Heart left ventricle (tissue), 16 donors: Measurements from ENCODE around the gene GGCX. TPM values are rescaled to one million over a fixed set of nuclear protein-coding genes. Genes with fewer than 3 reads are reported as not detected.

Experiments
- ATAC-seq, 4 donors: fragments of 200-7000 bp; cut with Tn5 transposase; one replicate each; pipeline ENCODE4 v1.9.1; 2020 to 2022; ENCODE audit warnings: moderate library complexity in 4 of 4, mild to moderate bottlenecking in 3 of 4, moderate number of reproducible peaks in 1 of 4
- DNase-seq, 5 donors: peaks; one replicate each; pipeline ENCODE4 v3.0.0-alpha.2; 2020
- H3K27ac ChIP-seq, 12 donors: fragments of 200-600 bp; sonication (generic) in 4 of 12; one replicate each; pipeline versions ENCODE4 v1.5.0 to v1.8.0; 2016 to 2022; ENCODE audit warnings: mild to moderate bottlenecking in 2 of 12
- H3K27me3 ChIP-seq, 9 donors: fragments of 200-600 bp; sonication (generic) in 2 of 9; one replicate each; pipeline versions ENCODE4 v1.5.1 to v1.8.0; 2016 to 2022; ENCODE audit warnings: mild to moderate bottlenecking in 3 of 9
- H3K36me3 ChIP-seq, 9 donors: fragments of 200-600 bp; sonication (generic) in 2 of 9; one replicate each; pipeline versions ENCODE4 v1.5.0 to v1.8.0; 2018 to 2022; ENCODE audit warnings: mild to moderate bottlenecking in 2 of 9
- H3K4me1 ChIP-seq, 12 donors: fragments of 200-600 bp; sonication (generic) in 4 of 12; one replicate each; pipeline versions ENCODE4 v1.5.0 to v1.8.0; 2016 to 2022; ENCODE audit warnings: mild to moderate bottlenecking in 3 of 12
- H3K4me3 ChIP-seq, 12 donors: fragments of 200-600 bp; sonication (generic) in 4 of 12; one replicate each; pipeline versions ENCODE4 v1.5.0 to v1.8.0; 2017 to 2022; ENCODE audit warnings: mild to moderate bottlenecking in 9 of 12, moderate library complexity in 4 of 12
- H3K9me3 ChIP-seq, 12 donors: fragments of 200-600 bp; sonication (generic) in 4 of 12; one replicate each; pipeline versions ENCODE4 v1.5.0 to v1.8.0; 2016 to 2022; ENCODE audit warnings: mild to moderate bottlenecking in 1 of 12
- CTCF ChIP-seq, 12 donors: fragments of 200-600 bp; sonication (generic) in 4 of 12; IDR thresholded peaks; one replicate each; pipeline versions ENCODE4 v1.5.0 to v1.8.0; 2018 to 2022; ENCODE audit warnings: antibody characterized with exemption in 12 of 12, mild to moderate bottlenecking in 5 of 12
- POLR2A ChIP-seq, 2 donors: fragments of 450-650 bp; IDR thresholded peaks; one replicate each; pipeline ENCODE4 v1.6.1; 2017; ENCODE audit warnings: antibody characterized with exemption in 2 of 2, mild to moderate bottlenecking in 2 of 2, moderate library complexity in 2 of 2
- WGBS, 4 donors: extraction: QIAGEN DNeasy Blood & Tissue Kit in 2 of 4; methylation state at CpG; one replicate each; pipeline versions ENCODE4 v1.1.5 to v1.1.7; 2013 to 2018; 5-methylcytosine and 5-hydroxymethylcytosine counted together
- intact Hi-C, 10 donors: fragments of 100-400 bp; cut with DNase I; formaldehyde crosslinking; loops; one replicate each; pipeline versions ENCODE4 v1.11.1 to v1.14.2; 2022
- polyA plus RNA-seq, 2 donors: library from polyadenylated mRNA; stranded (reverse); fragments of 200-250 nt; gene quantifications; one replicate each; pipeline ENCODE4 v1.2.3, GENCODE V29; 2013
- total RNA-seq, 9 donors: library from RNA; depleted of rRNA in 2 of 9; stranded (reverse); fragments of >200 nt in 2 of 9; fragmentation: NEBNext Ultra II Directional in 3 of 9; extraction: Animal tissue kit (Norgen Biotek cat#: 25700) in 3 of 9; gene quantifications; one replicate each; pipeline versions ENCODE4 v1.1.0 to v1.2.4, GENCODE V29; 2016 to 2023
- donor health status: ischemic (EF 13 %, LVEDD 7.1; RV severe dilation, severe dysfunction).
- donor health status: healthy with polysubstance abuse.
- donor health status: DM: no; HTN: yes; CAD: no.
- donor health status: DM: no; HTN: no; CAD: no.
- donor health status: ischemic (EF 25% LVEDD 6.9; RV normal size, moderate dysfunction).
- donor health status: ischemic (EF 25% LVEDD 5.7; RV mildly dilated, moderate dysfunction).
- donor health status: healthy.
- donor health status: DM: yes; HTN: yes; CAD: no.
- donor health status: ischemic (EF 35%, LVEDD 5.7; RV mildly dilated, moderate dysfunction).
- donor health status: nonischemic (EF 11% LVEDD 7.7; RV severe dilation, severe dysfunction).
- donor health status: DM: yes; HTN: yes; CAD: no.
- donor health status: PGD.
- donor health status: ischemic (EF 29% LVEDD 5.4; RV normal size, mild dysfunction).
- donor health status: nonischemic (EF 23%, LVEDD 6.1; RV moderate dilation, normal function).

The GGCX gene
- total and polyA plus RNA-seq, 11 donors: 12.6 to 30.7 (median 20.8) TPM

- Histone ChIP-seq H3K4me1 (peaks cover 10 to 90% (median 76%) of the 10 kb centered on the region in 12 donors), H3K9me3 (no peaks in the 10 kb centered on the region), H3K36me3 (peaks cover 0 to 12% (median 0%) of the 10 kb centered on the region in 9 donors), H3K4me3 (peak overlapping the region in 4 of 12 donors; percentile 5 to 29 (median 18)), H3K27me3 (no peaks in the 10 kb centered on the region), H3K27ac (peak overlapping the region; percentile 56 to 97 (median 88))
- DNase-seq (peak in 4 of 5 donors; percentile 66 to 78 (median 70)), ATAC-seq (peak in 3 of 4 donors; percentile 41 to 52 (median 50))
- TF ChIP-seq CTCF (IDR thresholded peaks at IDR 0.05): no peak
- TF ChIP-seq POLR2A (IDR thresholded peaks at IDR 0.05): no peak
- intact Hi-C loops: no loop called here
- 34 to 52% (median 39%) methylated on average over 6 to 7 of the region's 7 CpGs for WGBS, 4 donors
Observed at GRCh38 chr2:85589982-85590791, 28.9 kb upstream of the GGCX start.

- 77 to 88% (median 85%) methylated on average over 4 of the region's 4 CpGs for WGBS, 4 donors
- DNase-seq: peak in 1 of 5 donors; percentile 52
- H3K4me3 ChIP-seq: no peak overlapping the region
- peaks cover 10 to 86% (median 76%) of the 10 kb centered on the region in 12 donors for H3K4me1 ChIP-seq
- intact Hi-C loops: no loop called here
- peaks cover 0 to 12% (median 0%) of the 10 kb centered on the region in 9 donors for H3K36me3 ChIP-seq
- H3K27me3 ChIP-seq: no peaks in the 10 kb centered on the region
- no peak for TF ChIP-seq CTCF (IDR thresholded peaks at IDR 0.05)
- no peak for TF ChIP-seq POLR2A (IDR thresholded peaks at IDR 0.05)
- H3K9me3 ChIP-seq: no peaks in the 10 kb centered on the region
- no peak for ATAC-seq
- peak overlapping the region; percentile 56 to 97 (median 88) for H3K27ac ChIP-seq
Observed at GRCh38 chr2:85589181-85589580, 27.9 kb upstream of the GGCX start.

- Histone ChIP-seq H3K4me3 (peak overlapping the region in 1 of 12 donors; percentile 29), H3K27me3 (no peaks in the 10 kb centered on the region), H3K36me3 (peaks cover 0 to 10% (median 0%) of the 10 kb centered on the region in 9 donors), H3K9me3 (no peaks in the 10 kb centered on the region), H3K27ac (peak overlapping the region; percentile 56 to 97 (median 88)), H3K4me1 (peaks cover 10 to 85% (median 79%) of the 10 kb centered on the region in 12 donors)
- DNase-seq (no peak), ATAC-seq (no peak)
- 73 to 80% (median 79%) methylated on average over 4 of the region's 4 CpGs for WGBS, 4 donors
- TF ChIP-seq CTCF (IDR thresholded peaks at IDR 0.05): no peak
- TF ChIP-seq POLR2A (IDR thresholded peaks at IDR 0.05): no peak
- intact Hi-C loops: no loop called here
Observed at GRCh38 chr2:85588645-85589044, 27.4 kb upstream of the GGCX start.

GRCh38 chr2:85588236-85588635, 26.9 kb upstream of the GGCX start:
- H3K27me3 ChIP-seq: no peaks in the 10 kb centered on the region
- ATAC-seq (no peak), DNase-seq (no peak)
- peak overlapping the region in 1 of 12 donors; percentile 29 for H3K4me3 ChIP-seq
- intact Hi-C loops: no loop called here
- H3K4me1 ChIP-seq: peaks cover 10 to 87% (median 80%) of the 10 kb centered on the region in 12 donors
- TF ChIP-seq CTCF (IDR thresholded peaks at IDR 0.05) (no peak), POLR2A (IDR thresholded peaks at IDR 0.05) (no peak)
- H3K27ac ChIP-seq: peak overlapping the region; percentile 56 to 97 (median 88)
- 67 to 84% (median 79%) methylated on average over 4 of the region's 4 CpGs for WGBS, 4 donors
- H3K9me3 ChIP-seq: no peaks in the 10 kb centered on the region
- H3K36me3 ChIP-seq: peaks cover 0 to 8% (median 0%) of the 10 kb centered on the region in 9 donors
